Measurements from ENCODE around the gene RAPGEF5.

Gene RAPGEF5

GRCh38 chr7:22338411-22338810 lies 18.5 kb downstream of the RAPGEF5 start:
- TF ChIP-seq, protein P1, sequence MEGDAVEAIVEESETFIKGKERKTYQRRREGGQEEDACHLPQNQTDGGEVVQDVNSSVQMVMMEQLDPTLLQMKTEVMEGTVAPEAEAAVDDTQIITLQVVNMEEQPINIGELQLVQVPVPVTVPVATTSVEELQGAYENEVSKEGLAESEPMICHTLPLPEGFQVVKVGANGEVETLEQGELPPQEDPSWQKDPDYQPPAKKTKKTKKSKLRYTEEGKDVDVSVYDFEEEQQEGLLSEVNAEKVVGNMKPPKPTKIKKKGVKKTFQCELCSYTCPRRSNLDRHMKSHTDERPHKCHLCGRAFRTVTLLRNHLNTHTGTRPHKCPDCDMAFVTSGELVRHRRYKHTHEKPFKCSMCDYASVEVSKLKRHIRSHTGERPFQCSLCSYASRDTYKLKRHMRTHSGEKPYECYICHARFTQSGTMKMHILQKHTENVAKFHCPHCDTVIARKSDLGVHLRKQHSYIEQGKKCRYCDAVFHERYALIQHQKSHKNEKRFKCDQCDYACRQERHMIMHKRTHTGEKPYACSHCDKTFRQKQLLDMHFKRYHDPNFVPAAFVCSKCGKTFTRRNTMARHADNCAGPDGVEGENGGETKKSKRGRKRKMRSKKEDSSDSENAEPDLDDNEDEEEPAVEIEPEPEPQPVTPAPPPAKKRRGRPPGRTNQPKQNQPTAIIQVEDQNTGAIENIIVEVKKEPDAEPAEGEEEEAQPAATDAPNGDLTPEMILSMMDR (conservative IDR thresholded peaks at IDR 0.05; ENCODE audit: low read depth, low read length), result no peak
- DNase-seq (ENCODE audit: low read depth), result no peak
- no peak overlapping the region for H3K4me3 ChIP-seq (ENCODE audit: low read length)

DNA sequence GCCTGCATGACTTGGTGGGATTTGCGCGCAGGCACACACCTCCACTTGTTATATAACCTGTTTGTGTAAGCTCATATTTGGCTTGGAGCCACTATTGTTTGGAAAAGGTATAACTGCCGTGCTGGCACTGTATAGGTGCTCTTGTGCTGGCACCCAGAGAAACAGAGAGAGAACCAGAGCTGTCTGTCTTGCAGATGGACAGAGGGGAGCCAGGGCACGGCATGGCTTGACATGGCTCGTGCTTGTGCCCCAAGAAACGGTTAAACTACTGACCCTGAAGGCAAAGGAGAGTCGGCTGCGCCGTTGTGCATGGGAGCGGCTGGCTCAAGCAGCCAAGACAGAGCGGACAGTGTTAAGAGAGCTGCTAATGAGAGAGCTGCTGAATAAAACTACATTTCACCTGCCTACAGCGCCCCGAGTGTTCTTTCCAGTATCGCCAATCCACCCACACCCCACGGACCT lies 23.2 kb downstream of the RAPGEF5 start:
- DNase-seq (ENCODE audit: low read depth), result no peak
- TF ChIP-seq, protein P1 (conservative IDR thresholded peaks at IDR 0.05; ENCODE audit: low read depth, low read length), result no peak
- H3K4me3 ChIP-seq (ENCODE audit: low read length), result no peak overlapping the region

GRCh38 chr7:22332461-22332870 lies 24.5 kb downstream of the RAPGEF5 start:
- no peak for DNase-seq (ENCODE audit: low read depth)
- TF ChIP-seq, protein P1 (conservative IDR thresholded peaks at IDR 0.05; ENCODE audit: low read depth, low read length), result no peak
- no peak overlapping the region for H3K4me3 ChIP-seq (ENCODE audit: low read length)

GRCh38 chr7:22331704-22332103 lies 25.2 kb downstream of the RAPGEF5 start:
- TF ChIP-seq, protein P1 (conservative IDR thresholded peaks at IDR 0.05; ENCODE audit: low read depth, low read length), result no peak
- DNase-seq (ENCODE audit: low read depth), result no peak

DNA sequence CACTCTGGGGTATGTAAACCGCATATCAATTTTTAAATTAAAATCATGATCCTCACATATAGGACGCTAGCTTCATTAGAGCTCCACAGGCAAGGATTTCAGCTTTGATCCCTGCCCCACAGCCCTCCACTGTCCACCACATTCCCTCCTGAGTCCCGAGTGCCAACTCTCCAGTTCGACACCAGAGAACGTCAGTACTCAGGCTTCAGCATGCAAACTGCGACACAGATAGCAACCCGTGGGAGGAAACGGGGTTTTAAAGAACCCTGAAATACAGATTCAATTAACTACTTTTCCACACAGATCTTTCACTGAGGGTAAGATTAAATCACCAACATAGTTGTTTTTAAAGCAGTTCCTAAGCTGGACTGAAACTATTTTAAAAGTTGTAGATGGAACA lies 26.1 kb downstream of the RAPGEF5 start:
- no peak overlapping the region for H3K4me3 ChIP-seq (ENCODE audit: low read length)
- TF ChIP-seq, protein P1 (conservative IDR thresholded peaks at IDR 0.05; ENCODE audit: low read depth, low read length), result no peak
- DNase-seq (ENCODE audit: low read depth), result no peak

More at GRCh38 chr7:22331704-22332103, 25.2 kb downstream of the RAPGEF5 start:
- H3K4me3 ChIP-seq (ENCODE audit: low read length), result no peak overlapping the region

- TF ChIP-seq, protein P1 (conservative IDR thresholded peaks at IDR 0.05; ENCODE audit: low read depth, low read length), result no peak
- H3K4me3 ChIP-seq (ENCODE audit: low read length), result no peak overlapping the region
- DNase-seq (ENCODE audit: low read depth), result no peak
These were observed 27.0 kb downstream of the RAPGEF5 start for GRCh38 chr7:22329816-22330524.

DNA sequence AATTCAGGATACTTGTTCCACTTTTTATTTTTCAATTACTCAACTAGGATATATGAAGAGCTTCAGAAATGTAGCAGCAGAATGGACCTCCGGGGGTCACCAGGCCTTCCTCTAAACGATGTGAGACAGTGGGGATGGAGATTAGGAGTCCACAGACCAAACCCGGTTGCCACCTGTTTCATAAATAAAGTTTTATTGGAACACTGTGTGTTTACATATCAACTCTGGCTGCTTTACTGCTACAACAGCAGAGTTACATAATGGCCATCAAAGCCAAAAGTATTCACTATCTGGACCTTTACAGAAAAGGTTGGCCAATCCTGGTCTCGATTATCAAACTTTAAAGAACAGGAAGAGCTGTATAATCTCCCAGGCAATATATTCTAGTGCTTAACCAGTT lies 30.8 kb downstream of the RAPGEF5 start:
- TF ChIP-seq, protein P1 (conservative IDR thresholded peaks at IDR 0.05; ENCODE audit: low read depth, low read length), result no peak
- no peak overlapping the region for H3K4me3 ChIP-seq (ENCODE audit: low read length)
- DNase-seq (ENCODE audit: low read depth), result no peak

Data from retinal pigment epithelial cell (primary cell).